Left ventricle myocardium superior (tissue), 1 donor: ENCODE measurements around the gene UHRF1. TPM values are rescaled to one million over a fixed set of nuclear protein-coding genes. Genes with fewer than 3 reads are reported as not detected.
"Not testable (repeated sequence)": the region's sequence is repeated elsewhere in the genome, so short reads cannot be mapped to it uniquely, and the experiment has no call there.

Experiments used
- ATAC-seq: fragments of 200-7000 bp; cut with Tn5 transposase; one replicate; pipeline ENCODE4 v1.9.1; 2020; ENCODE audit warnings: mild to moderate bottlenecking, moderate library complexity
- DNase-seq: peaks from one replicate; pipeline ENCODE4 v3.0.0-alpha.2; 2020
- intact Hi-C: fragments of 100-400 bp; cut with micrococcal nuclease; formaldehyde crosslinking; loops from one replicate; pipeline ENCODE4 v1.11.0; 2022
- total RNA-seq: library from RNA; stranded (reverse); fragmentation: NEBNext Ultra II Directional; extraction: Animal tissue kit (Norgen Biotek cat#: 25700); gene quantifications from one replicate; pipeline ENCODE4 v1.2.1, GENCODE V29; 2021
- donor health status: DM: no; HTN: yes; CAD: no; lungs with severe emphysema.

The UHRF1 gene
- total RNA-seq, 1 donor from 2014 or later: 1.5 TPM

- intact Hi-C loops, ATAC-seq, DNase-seq: not testable (repeated sequence)
Observed at GRCh38 chr19:4892962-4893361, 16.3 kb upstream of the UHRF1 start.

DNA sequence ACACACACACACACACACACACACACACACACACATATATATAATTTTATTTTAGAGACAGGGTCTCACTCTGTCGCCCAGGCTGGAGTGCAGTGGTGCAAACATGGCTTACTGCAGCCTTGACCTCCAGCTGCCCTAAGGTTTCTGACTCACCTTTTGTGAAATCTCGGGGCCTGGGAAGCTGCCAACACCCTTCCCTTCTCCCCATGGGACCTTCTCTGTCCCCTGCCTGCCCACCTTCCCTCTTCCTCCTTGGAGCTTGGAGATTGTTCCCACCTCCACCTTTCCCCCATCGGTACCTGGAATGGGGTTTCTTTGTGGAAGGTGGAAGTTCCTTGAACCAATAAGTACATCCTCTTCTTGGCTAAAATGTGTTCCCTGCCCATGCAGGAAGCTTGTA, 12.9 kb upstream of the UHRF1 start:
- DNase-seq (no peak), ATAC-seq (no peak)
- intact Hi-C loops: no loop called here

GRCh38 chr19:4897146-4897545, 12.2 kb upstream of the UHRF1 start:
- intact Hi-C loops: no loop called here
- ATAC-seq: no peak
- no peak for DNase-seq

- ATAC-seq, DNase-seq, intact Hi-C loops: not testable (repeated sequence)
Observed at GRCh38 chr19:4900879-4901278, 8.4 kb upstream of the UHRF1 start.

DNA sequence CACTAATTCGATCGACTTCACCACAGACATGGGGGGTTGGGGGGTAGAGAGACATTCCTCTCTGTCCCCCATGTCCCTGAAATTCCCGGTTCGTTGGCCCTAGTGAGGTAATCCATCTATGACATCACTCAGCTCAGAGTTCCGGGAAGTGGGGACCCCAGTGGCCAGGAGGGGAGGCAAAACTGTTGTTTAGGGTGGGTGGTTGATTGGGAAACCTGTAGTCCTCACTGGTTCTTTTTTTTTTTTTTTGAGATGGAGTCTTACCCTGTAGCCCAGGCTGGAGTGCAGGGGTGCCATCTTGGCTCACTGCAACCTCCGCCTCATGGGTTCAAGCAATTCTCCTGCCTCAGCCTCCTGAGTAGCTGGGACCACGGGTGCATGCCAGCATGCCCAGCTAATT, 6.5 kb upstream of the UHRF1 start, which contains the start of gene ARRDC5:
TSS of gene ARRDC5 (minus strand) at position 101 of the 400 bp plus-strand sequence. CDS start at position 30, 71 bp downstream.
- intact Hi-C loops: no loop called here
- ATAC-seq: no peak
- DNase-seq: no peak

DNA sequence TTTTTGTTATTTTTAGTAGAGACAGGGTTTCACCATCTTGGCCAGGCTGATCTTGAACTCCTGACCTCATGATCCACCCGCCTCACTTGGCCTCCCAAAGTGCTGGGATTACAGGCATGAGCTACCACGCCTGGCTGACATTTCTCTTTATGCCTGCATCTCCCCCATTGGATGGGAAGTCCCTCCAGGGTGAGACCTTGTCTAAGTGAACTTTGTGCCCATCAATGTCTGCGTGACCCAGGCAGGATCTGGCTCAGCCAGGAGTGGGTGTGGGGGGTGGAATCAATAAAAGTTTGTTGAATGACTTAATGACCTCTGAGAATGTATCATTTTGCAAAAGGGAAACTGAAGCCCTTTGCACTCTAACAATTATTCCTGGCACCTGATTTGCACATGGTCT, 4.8 kb upstream of the UHRF1 start:
- intact Hi-C loops: no loop called here
- DNase-seq (no peak), ATAC-seq (no peak)

GRCh38 chr19:4906963-4907362, 2.3 kb upstream of the UHRF1 start:
- no peak for ATAC-seq
- no peak for DNase-seq
- intact Hi-C loops: no loop called here

DNA sequence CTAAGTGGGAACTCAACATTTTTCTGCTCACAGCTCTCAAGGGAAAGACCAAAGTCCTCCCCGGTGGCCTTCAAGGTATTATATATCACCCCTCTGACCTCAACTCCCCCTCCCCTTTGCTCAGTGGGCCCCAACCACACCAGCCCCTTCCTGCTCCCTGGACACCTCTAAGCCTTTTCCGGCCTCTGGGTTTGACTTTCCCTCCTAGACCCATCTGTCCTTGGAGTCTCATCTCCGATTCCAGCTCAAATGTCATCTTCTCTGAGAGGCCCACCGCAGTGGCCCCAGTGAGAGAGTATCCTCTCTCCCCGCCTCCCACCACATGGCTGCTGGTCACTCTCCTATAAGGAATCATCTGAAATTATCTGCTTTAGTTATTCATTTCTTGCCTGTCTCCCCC, 941 bp upstream of the UHRF1 start:
- no peak for DNase-seq
- intact Hi-C loops: no loop called here

DNA sequence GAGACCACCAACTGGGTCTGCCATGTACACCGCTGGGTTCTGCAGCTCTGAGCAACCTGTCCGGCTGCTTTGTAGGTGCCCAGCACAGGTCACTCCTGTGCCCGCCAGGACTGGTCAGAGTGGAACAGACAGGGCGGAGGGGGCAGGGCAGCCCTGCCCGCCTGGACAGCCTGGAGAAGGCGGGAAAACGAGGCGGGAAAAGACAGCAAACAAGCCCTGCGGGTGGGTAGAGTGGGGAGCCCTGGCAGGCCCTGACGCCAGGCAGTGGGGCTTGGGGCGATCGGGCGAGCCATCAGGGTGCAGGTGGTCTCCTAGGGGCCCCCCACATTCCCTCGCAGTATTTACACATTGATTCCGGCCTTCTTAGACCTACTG, 533 bp upstream of the UHRF1 start:
- no peak for DNase-seq
- intact Hi-C loops: no loop called here

More for the DNA sequence above, 941 bp upstream of the UHRF1 start:
- ATAC-seq: no peak

GRCh38 chr19:4909897-4910593, 744 bp downstream of the UHRF1 start:
- peak; percentile 97 for ATAC-seq
- intact Hi-C loops: no loop called here
- DNase-seq: peak; percentile 97

More for the DNA sequence above, 533 bp upstream of the UHRF1 start:
- ATAC-seq: no peak

DNA sequence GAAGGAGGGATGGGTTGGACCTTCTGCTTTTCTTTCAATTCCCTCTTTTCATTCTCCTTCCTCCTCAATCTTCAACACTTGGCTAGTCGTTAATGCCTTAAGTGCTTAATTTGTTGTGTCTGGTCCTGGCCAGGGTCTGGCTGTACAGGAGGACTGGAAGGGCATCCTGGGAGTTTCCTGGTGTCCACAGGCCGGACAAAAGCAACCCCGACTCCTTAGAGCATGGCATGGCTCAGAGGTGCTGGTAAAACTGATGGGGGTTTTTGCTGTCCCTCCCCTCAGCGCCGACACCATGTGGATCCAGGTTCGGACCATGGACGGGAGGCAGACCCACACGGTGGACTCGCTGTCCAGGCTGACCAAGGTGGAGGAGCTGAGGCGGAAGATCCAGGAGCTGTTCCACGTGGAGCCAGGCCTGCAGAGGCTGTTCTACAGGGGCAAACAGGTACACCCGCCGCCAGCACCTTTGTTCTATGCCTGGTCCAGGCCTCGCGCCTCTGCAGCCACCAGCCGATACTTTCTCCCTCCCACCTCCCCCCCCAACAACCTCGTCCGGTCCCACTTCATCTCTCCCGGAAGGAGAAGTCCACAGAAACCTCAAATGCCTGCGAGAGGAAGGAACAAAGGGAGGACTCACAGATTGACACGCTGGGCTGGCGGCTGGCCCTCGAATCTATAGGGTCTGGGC, 1.4 kb downstream of the UHRF1 start:
- intact Hi-C loops: no loop called here
- no peak for ATAC-seq
- no peak for DNase-seq

- ATAC-seq: no peak
- intact Hi-C loops: no loop called here
- DNase-seq: no peak
Observed at GRCh38 chr19:4911314-4911713, 2.0 kb downstream of the UHRF1 start.

DNA sequence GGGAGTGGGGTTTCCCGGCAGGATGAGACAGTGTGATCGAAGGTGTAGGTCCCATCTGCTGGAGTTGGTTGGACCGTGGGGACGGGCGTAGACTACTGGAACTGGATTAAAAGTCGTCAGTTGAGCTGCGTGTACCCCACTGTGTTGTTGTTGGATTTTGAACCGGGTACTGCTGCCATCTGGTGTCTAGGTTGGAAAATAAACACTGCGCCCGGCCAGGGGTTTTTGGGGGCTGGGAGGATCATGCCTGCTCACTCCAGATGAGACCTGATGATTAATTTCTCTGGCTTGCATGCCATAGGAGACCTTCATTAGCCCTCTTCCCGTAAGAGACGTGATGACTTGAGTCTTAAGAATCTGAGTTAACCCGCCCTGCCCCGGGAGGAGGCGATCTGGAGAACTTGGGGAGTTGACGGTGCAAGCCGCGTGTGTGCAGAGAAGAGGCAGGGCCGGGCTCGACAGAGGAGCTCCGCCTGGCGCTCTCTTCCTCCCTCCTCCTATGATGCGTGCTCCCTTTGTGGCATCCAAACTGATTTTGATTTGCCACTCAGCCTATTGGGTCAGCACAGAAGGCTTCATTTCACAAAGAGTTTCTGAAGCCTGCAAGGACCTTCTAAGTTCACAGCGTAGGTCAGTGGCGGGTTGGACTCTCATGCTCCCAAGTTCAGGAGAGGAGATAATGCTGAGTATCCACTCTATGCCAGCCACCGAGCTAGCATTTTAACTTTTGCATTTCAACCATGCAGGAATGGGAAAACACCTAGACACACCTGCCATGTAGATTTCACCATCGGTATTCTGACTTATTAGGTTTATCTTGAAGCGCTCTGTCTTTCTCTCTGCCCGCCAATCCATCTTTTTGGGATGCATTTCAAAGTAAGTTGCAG, 2.7 kb downstream of the UHRF1 start:
- peak; percentile 44 for DNase-seq
- peak; percentile 47 for ATAC-seq
- intact Hi-C loops: no loop called here

- DNase-seq (no peak), ATAC-seq (no peak)
- intact Hi-C loops: no loop called here
Observed at GRCh38 chr19:4913996-4914735, 4.9 kb downstream of the UHRF1 start.

GRCh38 chr19:4914736-4915501, 5.6 kb downstream of the UHRF1 start:
- DNase-seq (no peak), ATAC-seq (no peak)
- intact Hi-C loops: no loop called here

GRCh38 chr19:4916292-4917082, 7.2 kb downstream of the UHRF1 start:
- DNase-seq (no peak), ATAC-seq (no peak)
- intact Hi-C loops: no loop called here

DNA sequence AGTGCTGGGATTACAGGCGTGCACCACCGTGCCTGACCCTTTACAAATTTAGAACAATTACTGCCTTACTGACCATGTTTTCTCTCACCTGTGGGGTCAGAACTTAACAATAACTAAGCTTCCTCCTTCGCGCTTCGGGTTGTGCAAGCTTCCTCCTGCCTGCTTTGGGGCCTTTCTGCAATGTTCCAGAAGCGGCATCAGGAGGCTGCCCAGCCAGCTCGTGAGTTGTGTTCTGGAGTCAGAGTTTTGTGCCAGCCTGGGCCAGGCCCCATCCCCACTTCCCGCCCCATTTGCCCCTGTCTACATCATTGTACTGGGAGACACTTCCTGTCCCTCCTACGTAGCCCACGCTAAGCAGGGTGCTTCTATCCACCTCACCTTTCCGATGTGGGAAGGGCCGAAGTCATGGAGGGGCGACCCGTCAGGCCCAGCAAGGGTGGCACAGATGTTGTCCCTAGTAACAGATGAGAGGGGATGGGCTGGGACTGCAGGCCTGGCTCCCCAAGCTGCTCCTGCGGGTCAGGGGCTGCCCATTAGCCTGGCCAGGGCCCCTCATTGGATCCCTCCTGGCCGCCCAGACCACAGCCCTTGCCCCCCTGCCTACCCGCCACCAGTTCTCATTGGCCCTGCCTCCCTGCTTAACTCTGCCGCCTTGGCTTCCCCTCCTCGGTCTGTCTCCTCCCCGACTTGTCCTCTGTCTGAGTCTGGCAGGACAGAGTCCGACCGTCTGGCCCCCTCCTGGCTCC, 13.4 kb downstream of the UHRF1 start:
- intact Hi-C loops: no loop called here
- no peak for DNase-seq
- ATAC-seq: no peak
